HepG2 (cell line): ENCODE data around the gene SLC35F1. TPM values are rescaled to one million over a fixed set of nuclear protein-coding genes. Genes with fewer than 3 reads are reported as not detected.

ENCODE experiments used
- ATAC-seq: fragments of 200-7000 bp; cut with Tn5 transposase; 3 replicates; pipeline ENCODE4 v1.9.1; 2020; ENCODE audit warnings: mild to moderate bottlenecking, moderate library complexity
- BruUV-seq: library from RNA; stranded (reverse); fragments of 400-500 nt; replicated peaks from 2 replicates; lab custom pipeline; 2021; lab: Mats Ljungman, UMichigan
- CTCF ChIA-PET: fragments of 300-600 bp; formaldehyde crosslinking; extraction: SDS; loops from one replicate; lab custom pipeline; 2021; ENCODE audit warnings: low total read pairs, inconsistent platforms, low intra/inter-chr PET ratio; lab: Yijun Ruan, JAX
- POLR2A ChIA-PET: fragments of 350-600 bp; sonication (Branson Sonifier 250); formaldehyde crosslinking; loops from one replicate; lab custom pipeline; 2020; ENCODE audit warnings: antibody characterized with exemption, inconsistent platforms; lab: Yijun Ruan, JAX
- DNase-seq: peaks from one replicate; pipeline ENCODE4 v3.0.0-alpha.2; 2015; ENCODE audit warnings: low spot score
- FAIRE-seq: peaks from 3 replicates; lab custom pipeline; 2011; peaks lifted over from hg19 to GRCh38; lab: Jason Lieb, UNC
- H2AFZ ChIP-seq: one replicate; pipeline ENCODE4 v1.6.1; 2011; ENCODE audit warnings: low read length, inconsistent platforms
- H3K27ac ChIP-seq: fragments of 300-600 bp; 3 replicates; pipeline ENCODE4 v1.8.0; 2011; ENCODE audit warnings: mixed run types, mild to moderate bottlenecking, mixed read lengths, low read length, inconsistent platforms; ENCODE audit not compliant: insufficient read depth; ENCODE audit errors: extremely low read length
- H3K27me3 ChIP-seq, 2 experiments: fragments of 200-600 bp in 1 of 2; 2 replicates in 1 of 2; 3 replicates in 1 of 2; pipeline versions ENCODE4 v1.6.0 to v1.8.0; 2011; ENCODE audit warnings: low read length in 2 of 2, mild to moderate bottlenecking in 2 of 2, moderate library complexity in 2 of 2, inconsistent platforms in 1 of 2; ENCODE audit not compliant: insufficient read depth in 2 of 2, control insufficient read depth in 1 of 2
- H3K36me3 ChIP-seq, 2 experiments: fragments of 200-600 bp in 1 of 2; replicated peaks in 1 of 2; 2 replicates in 1 of 2; 3 replicates in 1 of 2; pipeline versions ENCODE4 v1.5.1 to v1.8.0; 2011; ENCODE audit warnings: low read length in 2 of 2, inconsistent platforms in 1 of 2; ENCODE audit not compliant: insufficient read depth in 2 of 2, control insufficient read depth in 1 of 2
- H3K4me1 ChIP-seq: 2 replicates; pipeline ENCODE4 v1.5.1; 2012; ENCODE audit warnings: low read length, inconsistent platforms; ENCODE audit not compliant: insufficient read depth
- H3K4me2 ChIP-seq: 2 replicates; pipeline ENCODE4 v1.6.0; 2011; ENCODE audit warnings: low read depth, low read length, inconsistent platforms
- H3K4me3 ChIP-seq, 3 experiments: fragments of 200-600 bp in 1 of 3; sonication (generic), shearing (Covaris generic) in 1 of 3; replicated peaks in 1 of 3; 2 replicates each; pipeline ENCODE4 v1.5.1; 2011 to 2016; ENCODE audit warnings: low read length in 3 of 3, inconsistent platforms in 2 of 3, low read depth in 2 of 3, mild to moderate bottlenecking in 2 of 3, control low read depth in 1 of 3, mixed read lengths in 1 of 3; ENCODE audit not compliant: insufficient read depth in 1 of 3
- H3K79me2 ChIP-seq: one replicate; pipeline ENCODE4 v1.6.1; 2011; ENCODE audit warnings: low read length, inconsistent platforms; ENCODE audit not compliant: insufficient read depth
- H3K9ac ChIP-seq: 2 replicates; pipeline ENCODE4 v1.6.0; 2011; ENCODE audit warnings: mild to moderate bottlenecking, low read depth, low read length, inconsistent platforms; ENCODE audit not compliant: insufficient read depth
- H3K9me3 ChIP-seq: 2 replicates; pipeline ENCODE4 v1.5.1; 2012; ENCODE audit warnings: mild to moderate bottlenecking, low read length
- H4K20me1 ChIP-seq: 2 replicates; pipeline ENCODE4 v1.6.0; 2011; ENCODE audit warnings: inconsistent platforms, mild to moderate bottlenecking, low read length, moderate library complexity; ENCODE audit not compliant: insufficient read depth
- ATF7 ChIP-seq, 2 experiments: fragments of 450-650 bp in 1 of 2; sonication (generic) in 1 of 2; formaldehyde crosslinking in 1 of 2; IDR thresholded peaks; 2 replicates each; pipeline versions ENCODE4 v1.4.0 to v1.6.1; 2016 to 2020; ENCODE audit warnings: antibody characterized with exemption in 1 of 2, mild to moderate bottlenecking in 1 of 2, missing genetic modification reagents in 1 of 2
- CEBPB ChIP-seq: IDR thresholded peaks from 2 replicates; pipeline ENCODE4 v1.6.1; 2011; ENCODE audit warnings: low read depth, low read length, improper control_type of control experiment, borderline replicate concordance
- JUND ChIP-seq: sonication (generic); formaldehyde crosslinking; IDR thresholded peaks from 2 replicates; pipeline ENCODE4 v1.8.0; 2022; ENCODE audit warnings: mild to moderate bottlenecking, missing genetic modification reagents
- in situ Hi-C: cut with HindIII; loops from 2 replicates; pipeline ENCODE4 v1.10.0; 2017; ENCODE audit warnings: low pct_unique_long_range_greater_than_20kb; ENCODE audit not compliant: extremely low pct_ligation_motif_present
- intact Hi-C: fragments of 100-400 bp; cut with micrococcal nuclease; formaldehyde crosslinking; loops from one replicate; pipeline ENCODE4 v1.10.0; 2022; ENCODE audit not compliant: unreplicated experiment
- polyA plus RNA-seq, 8 experiments: library from polyadenylated mRNA; depleted of rRNA in 3 of 8; stranded (reverse) in 7 of 8; unstranded in 1 of 8; fragments of >200 nt; fragmentation: Illumina TruSeq in 4 of 8; extraction: Trizol in 4 of 8; gene quantifications; 2 replicates each; pipeline versions ENCODE4 v1.2.1 to v1.2.3, GENCODE V29; 2011 to 2016; ENCODE audit warnings: low read depth in 4 of 8, missing spikeins in 1 of 8, mixed read lengths in 1 of 8; ENCODE audit not compliant: insufficient read depth in 1 of 8
- total RNA-seq, 5 experiments: library from RNA; depleted of rRNA; stranded (reverse); fragments of >200 nt; fragmentation: Illumina TruSeq; extraction: Trizol; gene quantifications; 2 replicates each; pipeline ENCODE4 v1.2.3, GENCODE V29; 2016; ENCODE audit warnings: low read depth in 1 of 5

Gene SLC35F1
- total and polyA plus RNA-seq, 2 of the 13 experiments (the other 11 are each of a cell fraction or from before 2014, with no cell fraction given), result 0.01 TPM; not detected in 1

- no peak overlapping the region for H3K9ac ChIP-seq
- no peaks in the 10 kb centered on the region for H3K4me1 ChIP-seq
- no TSS peak for BruUV-seq
- H3K4me2 ChIP-seq, result no peak overlapping the region
- H3K27me3 ChIP-seq, result no peaks in the 10 kb centered on the region
- in situ Hi-C loops (no loop called here), intact Hi-C loops (no loop called here)
- no peak overlapping the region for H3K4me3 ChIP-seq
- no peaks in the 10 kb centered on the region for H4K20me1 ChIP-seq
- no peak overlapping the region for H2AFZ ChIP-seq
- no peaks in the 10 kb centered on the region for H3K36me3 ChIP-seq
- ChIA-PET CTCF (no interaction called here), POLR2A (no interaction called here)
- no peaks in the 10 kb centered on the region for H3K9me3 ChIP-seq
- no peak overlapping the region for H3K27ac ChIP-seq
- H3K79me2 ChIP-seq, result no peaks in the 10 kb centered on the region
- DNase-seq (no peak), ATAC-seq (no peak), FAIRE-seq (no peak)
- TF ChIP-seq CEBPB, result peak; percentile 21; the same call in 1 of the 2 replicates
- peak; percentile 90 for TF ChIP-seq ATF7 (IDR thresholded peaks at IDR 0.05)
- TF ChIP-seq ATF7 (CRISPR knock-in tag; IDR thresholded peaks at IDR 0.05), result no peak
- TF ChIP-seq JUND (CRISPR knock-in tag), result no peak
These were observed 449.6 kb downstream of the SLC35F1 start for GRCh38 chr6:118356686-118357085.

Other genes with a start within 250 kb of the SLC35F1 start
- gene NUS1, start 231.8 kb upstream of the SLC35F1 start, total RNA-seq (2016; rRNA removed; fragmentation: Illumina TruSeq; extraction: Trizol), result 18.3 and 36.5 TPM in 2 replicates
- gene NUS1, start 231.8 kb upstream of the SLC35F1 start, polyA plus RNA-seq (2011; rRNA removed), result 15.9 and 18.6 TPM in 2 replicates